SK-N-MC (cell line): ENCODE measurements around the gene LYZL4.

ENCODE experiments used
- EZH2 ChIP-seq: fragments of 200-600 bp; sonication (generic); IDR thresholded peaks from one replicate; pipeline ENCODE4 v1.6.1; 2017; ENCODE audit warnings: antibody characterized with exemption
- FOXP2 ChIP-seq: optimal IDR thresholded peaks from 2 replicates; pipeline ENCODE3; 2011; ENCODE audit warnings: mild to moderate bottlenecking, moderate library complexity; ENCODE audit not compliant: insufficient read depth; ENCODE audit errors: extremely low read length, control extremely low read depth
- POLR2AphosphoS5 ChIP-seq: IDR thresholded peaks from 2 replicates; pipeline ENCODE4 v1.6.1; 2012; ENCODE audit warnings: mild to moderate bottlenecking, low read depth, low read length, borderline replicate concordance

GRCh38 chr3:42406727-42407450 lies 3.5 kb downstream of the LYZL4 start:
- TF ChIP-seq POLR2AphosphoS5 (no peak), FOXP2 (no peak), EZH2 (no peak)
